ENCODE measurements around the gene NXT1.
A peak's percentile ranks its signal among the peaks of the same experiment; 100 is the strongest.
"Not testable (repeated sequence)": the region's sequence is repeated elsewhere in the genome, so short reads cannot be mapped to it uniquely, and the experiment has no call there.

NXT1 gene

DNA sequence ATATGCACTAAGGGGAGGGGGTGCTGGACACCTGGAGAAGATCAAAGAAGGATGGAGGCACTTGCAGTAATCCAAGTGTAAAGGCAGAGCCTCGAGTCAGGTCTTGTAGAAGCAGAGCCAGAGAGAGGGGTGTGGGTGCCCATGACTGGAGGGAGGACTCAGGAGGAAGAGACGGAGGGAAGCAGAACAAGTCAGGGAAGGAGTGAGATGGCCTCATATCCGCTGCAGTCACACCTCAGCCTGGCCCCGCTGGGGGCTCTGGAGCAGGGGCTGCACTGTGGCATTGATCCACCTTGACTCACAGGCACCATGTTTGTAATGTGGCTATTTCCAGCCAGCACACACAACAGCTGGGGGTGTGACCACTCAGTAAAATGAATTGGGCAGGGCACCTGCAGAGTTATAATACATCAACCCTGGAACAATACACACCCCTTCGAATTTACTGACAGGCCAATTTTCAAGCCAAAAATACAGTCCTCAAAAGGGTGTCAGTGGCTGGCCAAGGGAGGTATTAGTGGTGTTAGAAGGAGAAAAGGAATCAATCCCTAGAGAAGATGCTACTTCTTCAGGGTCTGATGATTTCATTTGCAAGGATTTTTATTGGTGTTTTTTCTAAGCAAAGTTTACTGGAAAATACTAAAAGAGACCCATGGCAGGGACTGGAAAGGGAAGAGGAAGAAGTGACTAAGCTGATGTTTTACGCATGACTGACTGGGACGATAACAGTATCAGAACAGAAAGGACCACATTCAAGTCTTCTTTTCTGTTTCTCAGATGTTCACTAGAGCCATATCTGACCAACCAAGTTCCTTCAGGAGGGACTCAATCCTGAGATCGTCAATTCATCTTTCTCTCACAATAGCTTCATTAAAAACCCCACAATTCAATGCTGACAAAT, 18.9 kb upstream of the NXT1 start:
- DNase-seq: no peak

DNA sequence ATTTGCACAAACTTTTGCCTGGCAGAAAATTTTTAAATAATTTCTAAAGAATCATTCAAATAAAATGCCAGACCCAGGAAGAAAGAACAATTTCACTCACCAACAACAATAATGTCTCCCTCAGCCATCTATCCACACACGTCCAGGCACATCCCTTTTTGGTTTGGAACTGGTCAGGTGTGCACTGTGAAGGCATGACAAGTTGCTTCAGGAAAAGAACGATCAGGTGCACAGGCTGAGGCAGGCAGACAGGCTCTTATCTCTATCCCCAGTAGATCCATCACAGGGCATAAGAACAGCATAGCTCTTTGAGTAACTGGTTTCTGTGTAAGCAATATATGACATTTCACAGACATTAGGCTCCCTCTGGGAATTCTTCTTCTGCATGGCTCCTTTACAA, 18.1 kb upstream of the NXT1 start:
- no peak for DNase-seq

DNA sequence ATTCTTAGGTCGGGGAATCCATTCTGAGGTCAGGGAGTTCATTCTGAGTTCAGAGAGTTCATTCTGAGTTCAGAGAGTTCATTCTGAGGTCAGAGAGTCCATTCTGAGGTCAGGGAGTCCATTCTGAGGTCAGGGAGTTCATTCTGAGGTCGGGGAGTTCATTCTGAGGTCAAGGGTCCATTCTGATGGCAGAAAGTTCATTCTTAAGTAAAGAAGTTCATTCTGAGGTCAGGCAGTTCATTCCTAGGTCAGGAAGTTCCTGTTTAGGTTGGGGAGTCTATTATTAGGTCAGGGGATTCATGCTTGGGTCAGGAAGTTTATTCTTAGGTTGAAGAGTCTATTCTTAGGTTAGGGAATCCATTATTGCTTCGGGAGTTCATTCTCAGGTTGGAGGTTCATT, 16.5 kb upstream of the NXT1 start:
- DNase-seq: no peak

DNA sequence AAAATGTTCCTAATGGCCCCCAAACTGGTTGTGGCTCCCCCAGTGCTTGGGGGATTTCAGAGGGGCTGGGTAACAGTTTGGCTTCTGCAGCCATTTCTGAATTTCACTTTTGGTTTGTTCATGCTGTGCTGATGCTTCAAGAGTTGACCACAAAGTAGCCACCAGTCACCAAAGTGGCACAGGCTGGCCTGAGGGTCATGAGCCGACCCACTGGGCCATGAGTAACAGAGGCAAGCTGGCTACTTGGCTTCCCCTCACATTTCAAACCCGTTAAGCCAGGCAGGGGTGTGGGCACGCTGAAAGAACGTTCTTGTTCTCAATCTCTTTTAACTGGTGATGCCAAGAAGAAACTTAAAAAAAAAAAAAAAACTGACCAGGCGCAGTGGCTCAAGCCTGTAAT, 15.1 kb upstream of the NXT1 start:
- no peak for DNase-seq

DNA sequence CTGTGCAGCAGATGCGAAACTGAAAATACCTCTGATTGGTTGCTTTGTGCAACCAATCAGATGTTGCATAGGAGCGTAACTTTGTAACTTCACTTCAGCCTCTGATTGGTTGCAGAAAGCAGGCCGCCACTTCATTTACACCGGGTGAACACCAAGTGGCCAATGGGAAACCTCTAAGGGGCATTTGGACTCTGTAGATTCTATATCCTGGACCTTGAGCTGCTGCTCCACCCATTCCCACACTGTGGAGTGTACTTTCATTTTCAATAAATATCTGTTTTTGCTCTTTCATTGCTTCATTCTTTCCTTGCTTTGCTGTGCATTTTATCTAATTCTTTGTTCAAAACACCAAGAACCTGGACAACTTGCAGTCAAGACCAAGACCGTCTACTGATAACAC, 14.1 kb upstream of the NXT1 start:
- no peak for DNase-seq

DNA sequence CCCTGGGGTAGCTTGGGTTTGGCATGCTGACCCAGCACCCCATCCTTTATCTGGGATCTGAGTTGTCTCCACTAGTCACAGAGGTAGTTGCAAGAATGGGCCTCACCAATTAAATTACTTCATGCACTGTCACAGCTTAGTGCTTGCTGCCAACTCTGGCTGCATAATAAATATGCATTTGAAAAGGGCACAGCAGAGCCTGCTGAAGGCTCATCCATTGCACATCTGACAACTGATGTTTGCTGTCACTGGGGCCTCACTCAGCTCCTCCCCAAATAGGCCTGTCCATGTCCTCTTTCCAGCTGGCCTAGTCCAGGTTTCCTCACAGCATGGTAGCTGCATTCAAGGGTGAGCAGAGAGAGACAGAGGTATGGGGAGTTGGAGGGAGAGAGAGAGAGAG, 13.3 kb upstream of the NXT1 start:
- no peak for DNase-seq

DNA sequence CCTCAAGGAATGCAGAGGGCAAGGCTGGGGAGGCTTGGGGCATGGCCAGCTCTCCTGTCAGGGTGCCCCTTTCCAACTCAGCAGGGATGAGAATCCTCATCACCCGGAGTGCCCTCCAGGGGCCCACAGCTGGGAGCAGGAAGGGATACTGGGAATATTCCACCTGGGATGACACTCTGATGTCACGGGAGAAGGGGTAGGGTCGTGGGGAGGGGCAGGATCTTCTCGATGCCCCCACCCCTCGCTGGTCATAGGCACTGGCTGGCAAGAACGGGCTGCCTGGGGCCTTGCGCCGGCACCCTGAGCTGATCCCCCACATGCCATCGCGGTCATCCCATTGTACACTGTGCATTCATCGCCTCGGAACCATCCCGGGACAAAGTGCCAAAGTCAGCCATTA, 10.6 kb upstream of the NXT1 start:
- no peak for DNase-seq

DNA sequence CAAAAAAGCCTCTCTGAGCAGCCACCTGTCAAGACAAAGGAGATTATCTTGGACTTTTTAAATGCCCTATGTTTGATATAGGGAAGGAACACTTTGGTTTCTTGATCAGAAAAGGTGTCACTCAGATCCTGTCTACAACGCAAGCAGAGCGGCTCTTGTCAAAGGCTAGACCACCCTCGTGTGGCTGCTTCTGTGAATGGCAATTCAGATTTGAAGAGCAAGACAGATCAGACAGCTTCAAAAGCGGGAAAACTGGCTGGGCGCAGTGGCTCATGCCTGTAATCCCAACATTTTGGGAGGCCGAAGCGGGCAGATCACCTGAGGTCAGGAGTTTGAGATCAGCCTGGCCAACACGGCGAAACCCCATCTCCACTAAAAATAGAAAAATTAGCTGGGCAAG, 10.1 kb upstream of the NXT1 start:
- DNase-seq: no peak

DNA sequence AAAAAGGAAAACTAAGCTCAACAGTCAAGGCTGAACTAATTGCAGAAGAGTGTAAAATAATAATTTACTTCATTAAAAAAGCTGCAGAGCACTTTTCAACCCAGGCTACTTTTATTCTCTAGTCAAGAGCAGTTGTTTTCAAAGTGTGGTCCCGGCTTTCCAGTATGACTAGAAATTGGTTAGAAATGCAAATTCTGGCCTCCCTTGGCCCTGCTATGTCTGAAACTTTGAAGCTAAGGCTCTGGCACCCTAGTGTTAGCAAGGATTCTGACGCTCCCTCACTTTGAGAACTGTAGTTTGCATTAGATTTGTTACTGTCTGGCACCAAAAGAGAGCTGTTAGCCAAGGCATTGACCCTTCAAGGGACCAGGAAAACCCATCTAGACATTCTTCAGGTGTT, 9.5 kb upstream of the NXT1 start:
- DNase-seq: no peak

DNA sequence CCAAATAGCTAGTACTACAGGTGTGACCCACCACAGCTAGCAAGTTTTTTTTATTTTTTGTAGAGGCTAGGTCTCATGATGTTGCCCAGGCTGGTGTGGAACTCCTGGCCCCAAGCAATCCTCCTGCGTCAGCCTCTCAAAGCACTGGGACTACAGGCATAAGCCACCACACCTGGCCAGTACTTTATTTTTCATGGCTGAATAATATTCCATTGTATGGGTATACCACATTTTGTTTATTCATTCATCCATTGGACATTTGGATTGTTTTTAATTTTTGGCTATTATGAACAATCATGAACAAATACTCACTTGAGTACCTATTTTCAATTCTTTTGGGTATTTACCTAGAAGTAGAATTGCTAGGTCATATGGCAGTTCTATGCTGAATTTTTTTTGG, 7.0 kb upstream of the NXT1 start:
- DNase-seq: no peak

DNA sequence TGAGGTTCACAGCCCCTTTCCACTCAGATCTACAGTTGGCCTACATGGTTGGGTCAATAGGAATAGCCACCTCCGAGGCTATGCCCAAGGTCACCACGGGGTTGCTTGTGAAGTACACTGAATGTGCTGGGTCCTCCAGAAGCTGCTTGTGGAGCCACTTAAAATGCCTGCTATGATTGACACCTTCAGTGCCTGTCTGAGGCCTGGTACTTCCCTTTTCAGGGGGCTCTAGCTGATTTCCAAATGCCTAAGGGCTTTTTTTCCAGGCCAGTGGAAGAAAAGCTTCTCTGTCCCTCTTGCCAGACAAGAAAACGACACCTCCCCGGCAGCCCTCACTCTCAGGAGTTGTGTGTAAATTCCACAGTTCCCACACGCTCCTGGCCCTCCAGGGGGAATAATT, 6.3 kb upstream of the NXT1 start:
- no peak for DNase-seq

DNA sequence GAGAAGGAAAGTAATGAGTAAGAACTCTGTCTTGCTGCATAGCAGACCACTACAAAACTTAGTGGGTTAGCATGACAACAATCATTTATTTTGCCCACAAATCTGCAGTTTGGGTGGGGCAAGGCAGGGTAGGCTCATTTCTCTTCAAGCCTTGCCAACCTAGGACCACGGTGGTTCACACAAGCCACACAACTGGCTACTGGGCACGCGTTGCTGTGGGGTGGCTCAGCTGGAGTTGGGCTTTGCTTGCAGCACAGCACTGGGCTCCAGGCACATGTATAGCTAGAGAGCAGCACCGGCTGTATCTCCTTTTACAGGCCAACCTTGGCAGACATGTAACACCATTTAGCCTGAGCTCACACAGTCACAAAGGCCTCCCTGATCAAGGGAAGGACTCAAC, 4.6 kb upstream of the NXT1 start:
- no peak for DNase-seq

DNA sequence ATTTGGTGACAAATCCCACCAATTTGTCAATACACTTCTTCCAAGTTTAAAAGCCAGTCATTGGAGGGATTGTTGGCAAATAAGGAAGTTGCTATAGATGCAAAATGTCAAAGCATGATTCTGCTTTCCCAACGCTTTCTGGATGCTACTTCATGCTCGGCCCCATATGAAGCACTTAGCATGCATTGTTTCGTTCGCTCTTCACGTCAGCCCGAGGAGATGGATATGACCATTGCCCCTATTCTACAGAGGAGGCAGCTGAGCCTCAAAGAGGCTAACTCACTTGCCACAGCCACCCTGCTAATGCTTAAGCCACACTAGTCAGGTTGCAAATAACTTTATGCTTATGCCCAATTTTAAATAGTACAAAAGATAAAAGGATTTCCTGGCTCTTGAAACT, 2.8 kb upstream of the NXT1 start:
- no peak for DNase-seq

DNA sequence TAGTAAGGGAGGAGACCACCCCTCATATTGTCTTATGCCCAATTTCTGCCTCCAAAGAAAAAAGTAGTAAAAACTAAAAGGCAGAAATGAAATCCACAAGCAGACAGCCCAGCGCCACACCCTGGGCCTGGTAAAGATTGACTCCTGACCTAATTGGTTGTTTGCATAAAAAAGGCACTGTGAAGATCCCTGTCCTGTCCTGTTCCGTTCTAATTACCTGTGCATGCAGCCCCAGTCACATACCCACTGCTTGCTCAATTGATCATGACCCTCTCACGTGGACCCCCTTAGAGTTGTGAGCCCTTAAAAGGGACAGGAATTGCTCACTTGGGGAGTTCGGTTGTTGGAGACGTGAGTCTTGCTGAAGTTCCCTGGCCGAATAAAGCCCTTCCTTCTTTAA, 2.1 kb upstream of the NXT1 start:
- DNase-seq: not testable (repeated sequence)

DNA sequence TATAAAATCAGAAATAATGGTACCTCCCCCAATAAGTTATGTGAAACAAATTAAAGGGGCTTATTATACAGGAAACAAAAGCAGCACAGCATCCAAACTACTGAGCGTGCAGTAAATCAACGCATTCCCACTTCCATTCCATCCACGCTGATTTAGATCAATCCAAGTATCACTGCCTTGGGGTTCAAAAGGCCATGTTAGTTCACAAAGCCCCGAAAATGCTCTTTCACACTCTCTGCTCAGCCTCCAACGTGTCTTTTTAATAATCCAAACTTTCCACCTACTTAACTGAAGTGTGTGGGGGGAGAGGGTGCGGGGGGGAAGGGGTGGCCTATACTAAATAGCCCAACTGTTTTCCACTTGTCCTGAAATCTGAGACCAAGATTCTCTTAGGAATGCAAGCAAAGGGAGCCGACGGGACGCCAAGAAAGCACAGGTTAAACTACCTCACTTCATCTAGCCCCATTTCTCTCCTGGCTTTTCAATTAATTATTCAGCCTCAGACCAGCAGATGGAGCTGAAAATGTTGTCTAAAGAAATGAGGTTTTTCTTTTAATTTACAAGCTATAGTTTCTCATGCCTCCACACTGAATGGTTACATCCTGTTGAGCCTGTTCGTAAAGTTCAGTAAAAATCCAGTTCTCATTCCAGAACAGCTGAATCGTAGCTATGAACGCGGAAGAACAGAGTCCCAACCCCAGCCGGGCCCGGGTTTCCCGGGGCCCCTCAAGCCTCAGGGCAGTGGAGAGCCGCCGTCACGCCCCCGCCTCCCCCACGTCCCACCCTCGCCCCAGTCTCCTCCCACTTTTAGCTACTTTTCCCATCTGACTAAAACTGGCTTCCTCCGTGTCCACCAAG, 1.0 kb upstream of the NXT1 start:
- no peak for DNase-seq

DNA sequence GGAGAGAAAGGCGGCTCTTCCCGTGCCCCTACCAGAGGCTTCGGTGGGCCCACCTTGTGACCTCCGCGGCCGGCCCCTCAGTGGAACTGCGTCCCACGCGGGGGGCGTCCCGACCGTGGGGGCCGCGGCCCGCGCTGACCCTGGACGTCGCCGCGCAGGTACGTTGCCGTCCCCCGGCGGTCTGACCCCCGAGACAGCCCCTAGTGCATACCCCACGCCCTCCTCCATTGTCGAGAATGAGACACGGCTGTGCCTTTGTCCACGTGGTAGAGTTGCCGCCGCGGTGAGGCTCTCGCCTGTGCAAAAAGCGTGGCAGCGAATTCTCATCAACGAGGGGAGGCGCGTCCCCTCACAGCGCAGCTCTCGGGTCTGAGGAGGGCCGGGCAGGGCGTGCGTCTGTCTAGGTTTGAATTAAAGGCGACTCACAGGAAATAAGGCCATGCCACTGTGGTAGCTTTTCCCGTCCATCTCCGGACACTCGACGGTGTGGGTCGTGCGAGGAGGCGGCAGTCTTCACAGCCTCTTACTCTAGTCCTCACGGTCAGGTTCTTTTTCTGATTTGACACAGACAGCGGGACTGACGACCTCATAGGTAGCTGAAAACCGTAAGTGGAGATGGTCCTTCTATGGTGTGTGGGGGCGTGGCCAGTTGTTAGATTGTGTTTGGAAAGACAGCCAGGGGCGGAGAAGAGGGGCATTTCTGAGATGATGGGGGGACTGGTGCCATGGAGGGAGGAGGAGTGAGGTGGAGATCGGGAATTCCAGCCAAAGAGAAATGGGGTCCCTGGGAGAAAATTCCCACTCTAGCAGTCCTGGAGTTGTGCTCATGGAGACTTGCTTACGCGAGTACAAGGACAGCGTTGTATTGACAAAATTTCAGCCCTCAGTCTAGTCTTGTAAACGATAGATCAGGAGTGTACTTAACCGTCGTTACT, 580 bp downstream of the NXT1 start:
- no peak for DNase-seq

DNA sequence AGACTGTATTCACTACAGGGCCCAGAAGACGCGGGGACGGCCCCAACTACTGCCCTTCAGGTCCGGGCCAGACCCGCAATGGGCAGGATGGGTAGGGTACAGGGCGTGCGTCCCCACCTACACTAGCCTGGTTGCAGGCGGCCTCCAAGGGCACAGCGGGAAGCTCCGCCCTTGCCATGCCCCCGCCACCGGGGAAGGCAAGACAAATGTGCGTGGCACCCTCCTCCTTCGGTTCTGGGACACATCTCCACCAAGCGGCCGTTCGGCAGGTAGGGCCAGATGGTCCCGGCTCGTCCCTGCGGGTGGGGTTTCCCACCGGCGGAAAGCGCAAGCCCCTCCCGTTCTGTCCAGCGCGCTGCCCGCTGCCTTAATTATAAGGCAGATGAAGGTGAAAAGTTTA, 5.6 kb downstream of the NXT1 start:
- no peak for DNase-seq

DNA sequence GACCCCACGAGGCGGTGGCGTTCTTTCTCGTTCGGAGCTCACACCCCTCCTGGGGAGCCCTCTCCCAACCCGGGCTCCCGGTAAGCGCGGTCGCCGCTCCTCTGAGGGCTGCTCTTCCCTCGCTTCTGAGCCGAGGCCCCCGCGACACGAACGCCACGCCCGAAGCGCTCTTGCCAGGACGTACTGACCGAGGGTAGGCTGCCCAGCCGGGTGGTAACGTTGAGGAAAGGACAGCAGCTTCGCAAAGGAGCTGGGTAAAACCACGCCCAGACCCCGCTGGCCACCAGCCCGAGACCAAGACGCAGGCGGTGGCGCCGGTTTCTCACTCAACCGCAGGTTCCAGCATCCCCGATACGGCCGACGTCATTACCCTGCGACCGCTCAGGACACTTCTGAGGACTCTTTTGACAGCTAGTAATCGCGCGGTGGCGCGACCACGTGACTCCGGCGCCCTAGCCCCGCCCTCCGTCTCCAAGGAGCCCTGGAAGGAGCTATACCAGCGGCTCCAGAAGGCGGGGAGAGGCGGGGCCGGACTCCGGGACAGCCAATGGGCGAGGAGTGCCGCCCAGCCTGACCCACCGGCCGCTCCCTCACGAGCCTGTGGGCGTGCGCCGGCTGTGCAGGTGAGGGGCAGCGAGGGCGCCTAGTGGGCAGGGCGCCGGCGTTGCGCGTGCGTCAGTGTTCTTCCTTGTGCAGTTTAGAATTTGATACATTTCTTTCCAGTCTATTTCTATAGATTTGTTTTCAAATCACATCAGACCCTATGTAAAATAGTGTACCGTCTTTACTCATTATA, 7.4 kb downstream of the NXT1 start:
- peak; percentile 97 for DNase-seq

DNA sequence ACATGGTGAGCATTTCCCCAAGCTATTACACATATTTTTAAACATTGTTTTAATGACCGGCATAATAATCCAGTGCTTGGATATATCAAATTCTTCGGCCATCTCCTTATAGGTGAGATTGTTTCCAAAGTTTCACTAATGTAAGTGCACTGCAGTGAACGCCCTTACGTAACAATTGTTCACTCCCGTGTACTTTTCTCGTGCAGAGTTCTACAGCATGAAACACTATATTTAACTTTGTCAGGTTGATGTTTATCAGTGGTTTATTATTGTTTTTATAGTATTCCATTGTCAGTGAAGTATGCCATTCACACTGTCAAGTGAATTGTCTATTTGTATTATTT, 7.9 kb downstream of the NXT1 start:
- no peak for DNase-seq

DNA sequence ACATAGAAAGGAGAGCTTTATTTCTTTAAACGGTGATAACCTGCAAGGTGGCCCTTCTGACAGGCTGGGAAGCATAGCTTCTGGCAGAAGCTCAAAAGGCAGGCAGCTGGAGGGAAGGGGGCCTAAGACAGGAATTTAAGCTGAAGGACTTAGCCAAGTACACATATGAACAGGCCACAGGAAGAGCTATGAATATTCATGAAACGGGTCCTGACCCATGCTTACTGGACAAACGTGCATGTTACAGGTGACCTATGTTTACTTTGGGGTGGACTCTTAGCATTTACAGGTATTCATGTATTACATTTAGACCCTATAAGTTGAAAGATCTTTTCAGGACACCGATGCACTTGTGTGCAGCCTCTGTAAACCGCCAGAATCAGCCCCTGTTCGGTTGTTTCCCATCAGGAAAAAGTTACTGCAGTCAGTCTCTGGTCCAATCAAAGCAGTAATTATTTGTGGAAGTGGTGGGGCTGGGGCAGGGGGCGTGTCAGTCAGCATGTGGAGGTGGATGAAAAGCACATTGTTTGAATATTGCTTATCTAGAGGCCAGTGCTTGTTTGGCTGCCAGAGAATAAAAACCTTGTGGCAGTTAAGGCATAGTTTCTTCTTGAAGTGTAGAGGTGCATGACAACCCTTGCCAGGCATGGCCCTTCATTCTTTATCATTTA, 8.5 kb downstream of the NXT1 start:
- no peak for DNase-seq

DNA sequence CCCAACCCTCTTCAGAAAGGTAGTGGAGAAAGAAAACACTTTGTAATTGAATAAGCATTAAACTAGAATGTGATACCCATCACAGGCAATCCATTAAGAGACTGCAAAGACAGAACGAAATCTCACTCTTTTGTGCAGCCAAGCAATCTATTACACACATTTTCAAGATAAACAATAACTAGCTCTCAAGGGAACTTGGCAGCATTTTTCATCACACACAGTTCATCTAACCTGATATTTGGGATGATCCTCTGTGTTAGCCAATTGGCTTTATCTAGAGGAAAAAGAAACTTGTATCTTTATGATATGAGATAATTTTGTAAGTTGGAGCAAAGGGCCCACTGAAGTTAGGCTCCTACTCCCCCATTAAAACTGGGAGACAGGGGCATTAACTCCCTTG, 9.9 kb downstream of the NXT1 start:
- no peak for DNase-seq

DNA sequence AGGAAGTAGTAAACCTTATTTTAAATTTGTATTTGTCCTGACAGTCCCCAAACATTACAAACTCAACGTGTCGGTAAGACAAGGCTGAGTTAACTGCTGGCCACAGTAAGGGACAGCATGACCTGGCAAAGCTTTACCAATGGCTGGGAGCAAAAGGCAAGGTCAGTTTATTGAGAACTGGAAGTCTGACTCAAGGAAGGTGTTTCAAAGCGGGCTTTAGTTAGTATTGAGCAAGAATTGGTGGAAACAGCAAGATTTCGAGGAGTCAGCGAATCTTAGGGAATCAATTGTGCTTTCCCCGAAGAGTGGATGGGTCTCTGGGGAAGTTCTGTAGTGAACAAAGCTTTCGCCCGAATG, 10.5 kb downstream of the NXT1 start:
- DNase-seq: no peak
